Loucy (cell line): Measurements from ENCODE around the gene PANK2.

Source experiments
- EZH2phosphoT487 ChIP-seq: fragments of 200-600 bp; IDR thresholded peaks from 2 replicates; pipeline ENCODE4 v1.6.1; 2018; ENCODE audit warnings: antibody characterized with exemption, mild to moderate bottlenecking, moderate library complexity, borderline replicate concordance
- TF ChIP-seq, protein P1 (sequence below): fragments of 200-600 bp; sonication (generic); conservative IDR thresholded peaks from 2 replicates; pipeline ENCODE4 v1.5.1; 2014; ENCODE audit warnings: mild to moderate bottlenecking, antibody characterized with exemption, low read length

- TF ChIP-seq, protein P1, sequence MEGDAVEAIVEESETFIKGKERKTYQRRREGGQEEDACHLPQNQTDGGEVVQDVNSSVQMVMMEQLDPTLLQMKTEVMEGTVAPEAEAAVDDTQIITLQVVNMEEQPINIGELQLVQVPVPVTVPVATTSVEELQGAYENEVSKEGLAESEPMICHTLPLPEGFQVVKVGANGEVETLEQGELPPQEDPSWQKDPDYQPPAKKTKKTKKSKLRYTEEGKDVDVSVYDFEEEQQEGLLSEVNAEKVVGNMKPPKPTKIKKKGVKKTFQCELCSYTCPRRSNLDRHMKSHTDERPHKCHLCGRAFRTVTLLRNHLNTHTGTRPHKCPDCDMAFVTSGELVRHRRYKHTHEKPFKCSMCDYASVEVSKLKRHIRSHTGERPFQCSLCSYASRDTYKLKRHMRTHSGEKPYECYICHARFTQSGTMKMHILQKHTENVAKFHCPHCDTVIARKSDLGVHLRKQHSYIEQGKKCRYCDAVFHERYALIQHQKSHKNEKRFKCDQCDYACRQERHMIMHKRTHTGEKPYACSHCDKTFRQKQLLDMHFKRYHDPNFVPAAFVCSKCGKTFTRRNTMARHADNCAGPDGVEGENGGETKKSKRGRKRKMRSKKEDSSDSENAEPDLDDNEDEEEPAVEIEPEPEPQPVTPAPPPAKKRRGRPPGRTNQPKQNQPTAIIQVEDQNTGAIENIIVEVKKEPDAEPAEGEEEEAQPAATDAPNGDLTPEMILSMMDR: no peak
- TF ChIP-seq EZH2phosphoT487: no peak
Observed at GRCh38 chr20:3898639-3899038, 9.5 kb downstream of the PANK2 start.
